Measurements from ENCODE around the gene SGPP1. TPM values are rescaled to one million over a fixed set of nuclear protein-coding genes. Genes with fewer than 3 reads are reported as not detected.

SGPP1 gene
- total RNA-seq, 6 donors from 2014 or later, result 9.4 to 27.8 (median 22.9) TPM

GRCh38 chr14:63659726-63660125 is 68.1 kb downstream of the SGPP1 start:
- H3K36me3 ChIP-seq, result no peaks in the 10 kb centered on the region
- no peak for TF ChIP-seq POLR2AphosphoS5 (IDR thresholded peaks at IDR 0.05)
- no peak for TF ChIP-seq EP300 (IDR thresholded peaks at IDR 0.05)
- no peak for TF ChIP-seq CTCF (IDR thresholded peaks at IDR 0.05)
- no peak for TF ChIP-seq POLR2A (IDR thresholded peaks at IDR 0.05)
- no peaks in the 10 kb centered on the region for H3K27me3 ChIP-seq
- no peak overlapping the region for H3K27ac ChIP-seq
- H3K4me3 ChIP-seq, result no peak overlapping the region
- no peaks in the 10 kb centered on the region for H3K9me3 ChIP-seq
- no peaks in the 10 kb centered on the region for H3K4me1 ChIP-seq
- no peak for DNase-seq
- ATAC-seq (ENCODE audit: low FRiP score in 2 of 2), result no peak
- WGBS, 2 donors, result 81 to 90% methylated on average over 4 of the region's 4 CpGs

- no peak overlapping the region for H3K4me3 ChIP-seq
- no peaks in the 10 kb centered on the region for H3K4me1 ChIP-seq
- no peak overlapping the region for H3K27ac ChIP-seq
- WGBS, 2 donors, result 81 to 82% methylated on average over 4 of the region's 4 CpGs
- H3K27me3 ChIP-seq, result no peaks in the 10 kb centered on the region
- no peaks in the 10 kb centered on the region for H3K9me3 ChIP-seq
- H3K36me3 ChIP-seq, result no peaks in the 10 kb centered on the region
- TF ChIP-seq CTCF (IDR thresholded peaks at IDR 0.05) (no peak), POLR2AphosphoS5 (IDR thresholded peaks at IDR 0.05) (no peak), EP300 (IDR thresholded peaks at IDR 0.05) (no peak), POLR2A (IDR thresholded peaks at IDR 0.05) (no peak)
- ATAC-seq (ENCODE audit: low FRiP score in 2 of 2), result peak in 1 of 2 donors; percentile 45
- DNase-seq, result no peak
Observed at GRCh38 chr14:63656194-63656593, 71.7 kb downstream of the SGPP1 start.

GRCh38 chr14:63654936-63655335 is 72.9 kb downstream of the SGPP1 start:
- H3K27me3 ChIP-seq, result no peaks in the 10 kb centered on the region
- no peaks in the 10 kb centered on the region for H3K36me3 ChIP-seq
- TF ChIP-seq POLR2AphosphoS5 (IDR thresholded peaks at IDR 0.05) (no peak), EP300 (IDR thresholded peaks at IDR 0.05) (no peak), CTCF (IDR thresholded peaks at IDR 0.05) (no peak), POLR2A (IDR thresholded peaks at IDR 0.05) (no peak)
- WGBS, 2 donors, result 77 to 81% methylated on average over 2 of the region's 2 CpGs
- H3K9me3 ChIP-seq, result no peaks in the 10 kb centered on the region
- no peak for ATAC-seq (ENCODE audit: low FRiP score in 2 of 2)
- H3K4me1 ChIP-seq, result peaks cover 0 to 5% (median under 1%) of the 10 kb centered on the region in 4 donors
- DNase-seq, result no peak
- no peak overlapping the region for H3K27ac ChIP-seq
- H3K4me3 ChIP-seq, result no peak overlapping the region

- DNase-seq, result no peak
- 94 to 98% methylated on average over 2 of the region's 2 CpGs for WGBS, 2 donors
- no peak overlapping the region for H3K27ac ChIP-seq
Observed at GRCh38 chr14:63654346-63654745, 73.5 kb downstream of the SGPP1 start.

More at GRCh38 chr14:63654346-63654745, 73.5 kb downstream of the SGPP1 start:
- TF ChIP-seq POLR2AphosphoS5 (IDR thresholded peaks at IDR 0.05) (no peak), POLR2A (IDR thresholded peaks at IDR 0.05) (no peak), CTCF (IDR thresholded peaks at IDR 0.05) (no peak), EP300 (IDR thresholded peaks at IDR 0.05) (no peak)
- Histone ChIP-seq H3K9me3 (no peaks in the 10 kb centered on the region), H3K4me3 (no peak overlapping the region), H3K36me3 (no peaks in the 10 kb centered on the region), H3K4me1 (peaks cover 0 to 5% (median 3%) of the 10 kb centered on the region in 4 donors), H3K27me3 (no peaks in the 10 kb centered on the region)
- no peak for ATAC-seq (ENCODE audit: low FRiP score in 2 of 2)

All from upper lobe of left lung (tissue), 6 donors.